Peyer's patch (tissue), 4 donors: ENCODE results near the gene TRPV4. TPM values are rescaled to one million over a fixed set of nuclear protein-coding genes. Genes with fewer than 3 reads are reported as not detected.

Experiments
- DNase-seq, 3 donors: peaks; one replicate each; pipeline ENCODE4 v3.0.0-alpha.2; 2017 to 2019
- H3K27ac ChIP-seq, 4 donors: fragments of 200-600 bp; sonication (generic); one replicate each; pipeline ENCODE4 v1.5.1; 2016 to 2019
- H3K27me3 ChIP-seq, 2 donors: fragments of 200-600 bp; sonication (generic); one replicate each; pipeline ENCODE4 v1.5.1; 2019
- H3K36me3 ChIP-seq, 3 donors: fragments of 200-600 bp; sonication (generic); one replicate each; pipeline ENCODE4 v1.5.1; 2016 to 2019
- H3K4me1 ChIP-seq, 4 donors: fragments of 200-600 bp; sonication (generic); one replicate each; pipeline ENCODE4 v1.5.1; 2016 to 2019
- H3K4me3 ChIP-seq, 4 donors: fragments of 200-600 bp; sonication (generic); 1 replicate in 3 of 4; 2 replicates in 1 of 4; pipeline ENCODE4 v1.5.1; 2016 to 2019; ENCODE audit warnings: mild to moderate bottlenecking in 1 of 4
- H3K9me3 ChIP-seq, 4 donors: fragments of 200-600 bp; sonication (generic); one replicate each; pipeline ENCODE4 v1.5.1; 2016 to 2019; ENCODE audit warnings: mild to moderate bottlenecking in 1 of 4
- CTCF ChIP-seq, 6 experiments: fragments of 450-650 bp in 4 of 6; fragments of 200-600 bp in 2 of 6; sonication (generic) in 1 of 6; IDR thresholded peaks; one replicate each; pipeline ENCODE4 v1.5.1; 2017 to 2019; ENCODE audit warnings: antibody characterized with exemption in 6 of 6, mild to moderate bottlenecking in 3 of 6, moderate library complexity in 1 of 6
- POLR2A ChIP-seq, 2 donors: fragments of 450-650 bp; IDR thresholded peaks; one replicate each; pipeline ENCODE4 v1.5.1; 2017; ENCODE audit warnings: antibody characterized with exemption in 2 of 2, mild to moderate bottlenecking in 2 of 2, moderate library complexity in 2 of 2
- total RNA-seq, 4 donors: library from RNA; depleted of rRNA; stranded (reverse); fragments of >200 nt; gene quantifications; one replicate each; pipeline ENCODE4 v1.1.0, GENCODE V29; 2016

Gene TRPV4
- total RNA-seq, 4 donors from 2014 or later: 0.27 to 0.57 TPM; not detected in 2

- Histone ChIP-seq H3K9me3 (no peaks in the 10 kb centered on the region), H3K4me3 (peak overlapping the region in 3 of 4 donors; percentile 68 to 93 (median 81)), H3K27me3 (no peaks in the 10 kb centered on the region), H3K27ac (peak overlapping the region in 1 of 4 donors; percentile 84), H3K36me3 (no peaks in the 10 kb centered on the region), H3K4me1 (peaks cover 3 to 44% (median 15%) of the 10 kb centered on the region in 4 donors)
- TF ChIP-seq POLR2A (IDR thresholded peaks at IDR 0.05): no peak
- TF ChIP-seq CTCF (IDR thresholded peaks at IDR 0.05): no peak
- no peak for DNase-seq
Measured at GRCh38 chr12:109878749-109879148, 45.6 kb upstream of the TRPV4 start.

- TF ChIP-seq CTCF (IDR thresholded peaks at IDR 0.05): no peak
- H3K9me3 ChIP-seq: no peaks in the 10 kb centered on the region
- peak overlapping the region in 1 of 4 donors; percentile 81 for H3K4me3 ChIP-seq
- no peaks in the 10 kb centered on the region for H3K27me3 ChIP-seq
- H3K27ac ChIP-seq: no peak overlapping the region
- no peak for DNase-seq
- H3K36me3 ChIP-seq: no peaks in the 10 kb centered on the region
- H3K4me1 ChIP-seq: peaks cover 3 to 49% (median 15%) of the 10 kb centered on the region in 4 donors
Measured at GRCh38 chr12:109878247-109878625, 45.0 kb upstream of the TRPV4 start.

GRCh38 chr12:109877504-109878246, 44.5 kb upstream of the TRPV4 start:
- DNase-seq: no peak
- TF ChIP-seq POLR2A (IDR thresholded peaks at IDR 0.05) (no peak), CTCF (IDR thresholded peaks at IDR 0.05) (no peak)
- H3K4me3 ChIP-seq: no peak overlapping the region

GRCh38 chr12:109876406-109876805, 43.2 kb upstream of the TRPV4 start:
- no peak overlapping the region for H3K4me3 ChIP-seq
- H3K27me3 ChIP-seq: no peaks in the 10 kb centered on the region
- no peaks in the 10 kb centered on the region for H3K36me3 ChIP-seq
- no peaks in the 10 kb centered on the region for H3K9me3 ChIP-seq
- TF ChIP-seq POLR2A (IDR thresholded peaks at IDR 0.05): no peak
- TF ChIP-seq CTCF (IDR thresholded peaks at IDR 0.05): no peak
- peaks cover 6 to 68% (median 18%) of the 10 kb centered on the region in 4 donors for H3K4me1 ChIP-seq
- peak overlapping the region in 2 of 4 donors; percentile 73 to 75 for H3K27ac ChIP-seq
- DNase-seq: no peak

More at GRCh38 chr12:109877504-109878246, 44.5 kb upstream of the TRPV4 start:
- no peaks in the 10 kb centered on the region for H3K27me3 ChIP-seq
- H3K9me3 ChIP-seq: no peaks in the 10 kb centered on the region
- peaks cover 3 to 55% (median 17%) of the 10 kb centered on the region in 4 donors for H3K4me1 ChIP-seq
- H3K27ac ChIP-seq: no peak overlapping the region
- H3K36me3 ChIP-seq: no peaks in the 10 kb centered on the region

- Histone ChIP-seq H3K9me3 (no peaks in the 10 kb centered on the region), H3K4me1 (peaks cover 6 to 75% (median 15%) of the 10 kb centered on the region in 4 donors), H3K27ac (peak overlapping the region in 3 of 4 donors; percentile 36 to 75 (median 73)), H3K4me3 (peak overlapping the region in 1 of 4 donors; percentile 16), H3K36me3 (no peaks in the 10 kb centered on the region), H3K27me3 (no peaks in the 10 kb centered on the region)
- TF ChIP-seq CTCF (IDR thresholded peaks at IDR 0.05) (peak in 2 of 6 experiments; percentile 12 to 13), POLR2A (IDR thresholded peaks at IDR 0.05) (peak in 1 of 2 donors; percentile 20)
- peak in 2 of 3 donors; percentile 81 to 82 for DNase-seq
Measured at GRCh38 chr12:109875572-109876131, 42.5 kb upstream of the TRPV4 start.
